Measurements from ENCODE around the gene USP5. TPM values are rescaled to one million over a fixed set of nuclear protein-coding genes. Genes with fewer than 3 reads are reported as not detected.

USP5 gene
- total and polyA plus RNA-seq, 11 donors, result 23.4 to 96.8 (median 60.6) TPM

GRCh38 chr12:6851153-6851920 lies 613 bp upstream of the USP5 start, which contains the start of gene CDCA3:
Gene CDCA3, minus strand, starts transcription at chr12:6851286. Its CDS starts 334 bp downstream, at chr12:6850952.
- Histone ChIP-seq H3K4me1 (peaks cover 0 to 22% (median 14%) of the 10 kb centered on the region in 12 donors), H3K9me3 (no peaks in the 10 kb centered on the region), H3K4me3 (peak within 1 kb of the TSS; percentile 50 to 83 (median 72)), H3K27ac (peak within 1 kb of the TSS; percentile 64 to 99 (median 94)), H3K27me3 (no peaks in the 10 kb centered on the region), H3K36me3 (peaks cover 0 to 47% (median 36%) of the 10 kb centered on the region in 9 donors)
- DNase-seq (peak; percentile 94 to 98 (median 96)), ATAC-seq (peak; percentile 75 to 81 (median 78))
- intact Hi-C loops (cut with DNase I), result no loop called here
- TF ChIP-seq CTCF (IDR thresholded peaks at IDR 0.05), result no peak
- peak; percentile 83 to 86 for TF ChIP-seq POLR2A (IDR thresholded peaks at IDR 0.05)
- whole genome bisulfite sequencing, 4 donors, result 0 to 1% (median 0%) methylated on average over 33 to 37 of the region's 37 CpGs

- WGBS, 4 donors, result 2 to 4% (median 4%) methylated on average over 17 to 18 of the region's 18 CpGs
- Histone ChIP-seq H3K4me1 (peaks cover 0 to 22% (median 14%) of the 10 kb centered on the region in 12 donors), H3K9me3 (no peaks in the 10 kb centered on the region), H3K36me3 (peaks cover 0 to 47% (median 36%) of the 10 kb centered on the region in 9 donors), H3K27me3 (no peaks in the 10 kb centered on the region), H3K4me3 (peak overlapping the region in 11 of 12 donors; percentile 50 to 83 (median 73)), H3K27ac (peak overlapping the region in 10 of 12 donors; percentile 30 to 99 (median 73))
- ATAC-seq (no peak), DNase-seq (no peak)
- TF ChIP-seq CTCF (IDR thresholded peaks at IDR 0.05), result no peak
- no peak for TF ChIP-seq POLR2A (IDR thresholded peaks at IDR 0.05)
- intact Hi-C loops (cut with DNase I), result loop anchor here in 1 of 10 donors (1.0 kb wide), 1 partner anchor 13 kb away; no protein-coding TSS in a partner anchor
Measured at GRCh38 chr12:6852651-6853354, 853 bp downstream of the USP5 start.

GRCh38 chr12:6853626-6854025 lies 1.7 kb downstream of the USP5 start:
- WGBS, 4 donors, result 37 to 91% (median 79%) methylated on average over 1 of the region's 1 CpG
- Histone ChIP-seq H3K4me1 (peaks cover 0 to 22% (median 14%) of the 10 kb centered on the region in 12 donors), H3K27me3 (no peaks in the 10 kb centered on the region), H3K27ac (peak overlapping the region in 4 of 12 donors; percentile 30 to 96 (median 62)), H3K36me3 (peaks cover 0 to 47% (median 40%) of the 10 kb centered on the region in 9 donors), H3K4me3 (no peak overlapping the region), H3K9me3 (no peaks in the 10 kb centered on the region)
- ATAC-seq, result no peak
- TF ChIP-seq CTCF (IDR thresholded peaks at IDR 0.05) (no peak), POLR2A (IDR thresholded peaks at IDR 0.05) (no peak)
- no peak for DNase-seq
- intact Hi-C loops (cut with DNase I), result no loop called here

GRCh38 chr12:6854036-6854435 lies 2.1 kb downstream of the USP5 start:
- peaks cover 0 to 47% (median 40%) of the 10 kb centered on the region in 9 donors for H3K36me3 ChIP-seq
- ATAC-seq (no peak), DNase-seq (no peak)
- H3K27me3 ChIP-seq, result no peaks in the 10 kb centered on the region
- H3K9me3 ChIP-seq, result no peaks in the 10 kb centered on the region
- WGBS, 4 donors, result 73 to 79% (median 74%) methylated on average over 6 of the region's 6 CpGs
- peak overlapping the region in 1 of 12 donors; percentile 84 for H3K27ac ChIP-seq
- TF ChIP-seq POLR2A (IDR thresholded peaks at IDR 0.05), result no peak
- no peak for TF ChIP-seq CTCF (IDR thresholded peaks at IDR 0.05)
- intact Hi-C loops (cut with DNase I), result no loop called here
- H3K4me3 ChIP-seq, result no peak overlapping the region
- H3K4me1 ChIP-seq, result peaks cover 0 to 22% (median 14%) of the 10 kb centered on the region in 12 donors

All from heart left ventricle (tissue), 16 donors.